ENCODE measurements around the gene OR8B3. TPM values are rescaled to one million over a fixed set of nuclear protein-coding genes. Genes with fewer than 3 reads are reported as not detected.
A peak's percentile ranks its signal among the peaks of the same experiment; 100 is the strongest.
"Not testable (repeated sequence)": the region's sequence is repeated elsewhere in the genome, so short reads cannot be mapped to it uniquely, and the experiment has no call there.

The OR8B3 gene
- total RNA-seq, 1 donor from 2014 or later, result not detected

GRCh38 chr11:124402326-124402922 lies 3.6 kb upstream of the OR8B3 start:
- intact Hi-C loops (cut with micrococcal nuclease), result no loop called here
- H3K27me3 ChIP-seq (ENCODE audit: low read depth), result no peaks in the 10 kb centered on the region
- no peak overlapping the region for H3K4me3 ChIP-seq
- H3K9me3 ChIP-seq (replicated peaks), result no peaks in the 10 kb centered on the region
- peak; percentile 16 for DNase-seq
- H3K27ac ChIP-seq (replicated peaks), result no peak overlapping the region
- H3K4me1 ChIP-seq, result no peaks in the 10 kb centered on the region
- TF ChIP-seq, protein P1, sequence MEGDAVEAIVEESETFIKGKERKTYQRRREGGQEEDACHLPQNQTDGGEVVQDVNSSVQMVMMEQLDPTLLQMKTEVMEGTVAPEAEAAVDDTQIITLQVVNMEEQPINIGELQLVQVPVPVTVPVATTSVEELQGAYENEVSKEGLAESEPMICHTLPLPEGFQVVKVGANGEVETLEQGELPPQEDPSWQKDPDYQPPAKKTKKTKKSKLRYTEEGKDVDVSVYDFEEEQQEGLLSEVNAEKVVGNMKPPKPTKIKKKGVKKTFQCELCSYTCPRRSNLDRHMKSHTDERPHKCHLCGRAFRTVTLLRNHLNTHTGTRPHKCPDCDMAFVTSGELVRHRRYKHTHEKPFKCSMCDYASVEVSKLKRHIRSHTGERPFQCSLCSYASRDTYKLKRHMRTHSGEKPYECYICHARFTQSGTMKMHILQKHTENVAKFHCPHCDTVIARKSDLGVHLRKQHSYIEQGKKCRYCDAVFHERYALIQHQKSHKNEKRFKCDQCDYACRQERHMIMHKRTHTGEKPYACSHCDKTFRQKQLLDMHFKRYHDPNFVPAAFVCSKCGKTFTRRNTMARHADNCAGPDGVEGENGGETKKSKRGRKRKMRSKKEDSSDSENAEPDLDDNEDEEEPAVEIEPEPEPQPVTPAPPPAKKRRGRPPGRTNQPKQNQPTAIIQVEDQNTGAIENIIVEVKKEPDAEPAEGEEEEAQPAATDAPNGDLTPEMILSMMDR (IDR thresholded peaks at IDR 0.05; ENCODE audit: borderline replicate concordance), result peak; percentile 67
- no peaks in the 10 kb centered on the region for H3K36me3 ChIP-seq

DNA sequence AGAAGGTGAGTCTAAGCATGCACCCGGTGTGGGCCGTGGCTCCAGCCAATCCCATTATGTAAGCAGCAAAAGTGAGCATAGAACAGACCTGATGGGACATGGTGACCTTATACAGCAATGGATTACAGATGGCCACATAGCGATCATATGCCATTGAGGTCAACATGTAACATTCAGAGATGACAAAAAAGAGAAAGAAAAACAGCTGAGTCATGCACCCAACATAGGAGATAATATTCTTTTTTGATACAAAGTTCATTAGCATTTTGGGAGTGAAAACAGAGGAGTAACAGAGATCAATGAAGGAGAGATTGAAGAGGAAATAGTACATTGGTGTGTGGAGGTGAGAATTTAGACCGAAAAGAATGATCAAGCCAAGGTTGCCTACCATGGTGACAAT lies 2.0 kb downstream of the OR8B3 start:
- H3K36me3 ChIP-seq; DNase-seq; intact Hi-C loops (cut with micrococcal nuclease); H3K27ac ChIP-seq (replicated peaks); H3K9me3 ChIP-seq (replicated peaks); H3K4me3 ChIP-seq; H3K27me3 ChIP-seq (ENCODE audit: low read depth); H3K4me1 ChIP-seq: not testable (repeated sequence)

- intact Hi-C loops (cut with micrococcal nuclease), result no loop called here
- no peaks in the 10 kb centered on the region for H3K9me3 ChIP-seq (replicated peaks)
- no peak for DNase-seq
- no peaks in the 10 kb centered on the region for H3K36me3 ChIP-seq
- H3K4me3 ChIP-seq, result no peak overlapping the region
- no peaks in the 10 kb centered on the region for H3K4me1 ChIP-seq
- no peak overlapping the region for H3K27ac ChIP-seq (replicated peaks)
- H3K27me3 ChIP-seq (ENCODE audit: low read depth), result peaks cover 6% of the 10 kb centered on the region
- TF ChIP-seq, protein P1 (IDR thresholded peaks at IDR 0.05; ENCODE audit: borderline replicate concordance), result no peak
Measured at GRCh38 chr11:124394408-124394807, 4.4 kb downstream of the OR8B3 start.

DNA sequence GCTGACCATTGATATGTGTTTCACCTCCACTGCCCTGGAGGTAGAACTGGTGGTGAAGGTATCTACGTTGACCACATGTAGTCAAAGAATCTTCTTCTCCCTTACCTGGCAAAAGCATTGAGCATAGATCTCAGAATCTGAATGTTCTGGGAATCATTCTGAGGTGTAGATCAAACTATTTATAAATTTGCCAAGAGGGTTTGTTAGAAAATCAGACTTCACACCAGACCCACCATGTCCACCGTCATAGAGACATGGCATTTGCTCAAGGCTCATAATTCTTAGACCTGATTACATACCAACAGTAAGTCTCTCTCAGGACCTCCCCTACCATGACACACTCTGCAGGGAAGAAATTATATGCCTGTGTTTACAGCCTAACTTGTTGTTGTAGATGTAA lies 14.4 kb downstream of the OR8B3 start, which contains the start of gene OR8B2:
OR8B2 (minus strand) TSS at position 101 of the 400 bp plus-strand sequence. CDS start 1,156 bp downstream, outside the sequence.
- Histone ChIP-seq H3K27ac (replicated peaks) (no peak within 1 kb of the TSS), H3K4me1 (no peaks in the 10 kb centered on the region), H3K9me3 (replicated peaks) (no peaks in the 10 kb centered on the region), H3K36me3 (no peaks in the 10 kb centered on the region), H3K27me3 (ENCODE audit: low read depth) (peaks cover 3% of the 10 kb centered on the region), H3K4me3 (no peak within 1 kb of the TSS)
- TF ChIP-seq, protein P1 (IDR thresholded peaks at IDR 0.05; ENCODE audit: borderline replicate concordance), result no peak
- intact Hi-C loops (cut with micrococcal nuclease), result no loop called here
- no peak for DNase-seq

DNA sequence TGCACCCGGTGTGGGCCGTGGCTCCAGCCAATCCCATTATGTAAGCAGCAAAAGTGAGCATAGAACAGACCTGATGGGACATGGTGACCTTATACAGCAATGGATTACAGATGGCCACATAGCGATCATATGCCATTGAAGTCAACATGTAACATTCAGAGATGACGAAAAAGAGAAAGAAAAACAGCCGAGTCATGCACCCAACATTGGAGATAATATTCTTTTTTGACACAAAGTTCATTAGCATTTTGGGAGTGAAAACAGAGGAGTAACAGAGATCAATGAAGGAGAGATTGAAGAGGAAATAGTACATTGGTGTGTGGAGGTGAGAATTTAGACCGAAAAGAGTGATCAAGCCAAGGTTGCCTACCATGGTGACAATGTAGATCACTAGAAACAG lies 16.0 kb downstream of the OR8B3 start:
- DNase-seq; intact Hi-C loops (cut with micrococcal nuclease); H3K27ac ChIP-seq (replicated peaks); H3K9me3 ChIP-seq (replicated peaks); H3K36me3 ChIP-seq; H3K4me1 ChIP-seq; H3K27me3 ChIP-seq (ENCODE audit: low read depth); H3K4me3 ChIP-seq: not testable (repeated sequence)

- Histone ChIP-seq H3K4me1 (no peaks in the 10 kb centered on the region), H3K36me3 (no peaks in the 10 kb centered on the region), H3K4me3 (no peak overlapping the region), H3K27me3 (ENCODE audit: low read depth) (peaks cover 3% of the 10 kb centered on the region), H3K9me3 (replicated peaks) (no peaks in the 10 kb centered on the region), H3K27ac (replicated peaks) (no peak overlapping the region)
- intact Hi-C loops (cut with micrococcal nuclease), result no loop called here
- TF ChIP-seq, protein P1 (IDR thresholded peaks at IDR 0.05; ENCODE audit: borderline replicate concordance), result no peak
- no peak for DNase-seq
Measured at GRCh38 chr11:124380585-124380984, 18.2 kb downstream of the OR8B3 start.
